Panc1 (cell line): ENCODE results near the gene TFAP2B.

Experiments used
- POLR2AphosphoS5 ChIP-seq: IDR thresholded peaks from 2 replicates; pipeline ENCODE4 v1.6.1; 2012; ENCODE audit warnings: mild to moderate bottlenecking, low read depth, low read length, moderate library complexity
- TF ChIP-seq, protein P1 (sequence below): fragments of 450-650 bp; IDR thresholded peaks from 2 replicates; pipeline ENCODE4 v1.5.1; 2017; ENCODE audit warnings: mild to moderate bottlenecking
- TF ChIP-seq, protein P2 (sequence below), 2 experiments: IDR thresholded peaks; 2 replicates each; pipeline ENCODE4 v1.6.1; 2011 to 2012; ENCODE audit warnings: low read depth in 2 of 2, control low read depth in 1 of 2, low read length in 1 of 2, mild to moderate bottlenecking in 1 of 2, moderate library complexity in 1 of 2; ENCODE audit not compliant: insufficient read depth in 1 of 2

DNA sequence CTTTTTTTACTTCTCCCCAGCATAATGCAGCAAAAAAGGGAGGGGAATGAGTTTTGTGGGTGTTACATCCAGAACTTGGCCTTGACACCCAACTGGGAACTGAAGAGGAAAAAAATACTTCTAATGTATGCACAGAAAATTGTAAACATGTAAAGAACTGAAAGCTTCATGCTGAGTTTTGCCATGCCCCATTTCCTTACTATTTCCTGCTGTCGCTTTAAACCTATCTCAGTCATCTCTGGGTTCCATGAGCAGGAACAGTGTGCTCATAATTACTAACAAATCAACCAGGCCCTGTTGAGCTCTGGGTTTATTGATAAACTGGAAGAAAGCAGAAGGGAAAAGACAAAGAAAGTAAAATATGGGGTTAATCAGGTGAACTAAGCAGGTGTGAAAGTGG is 14.2 kb downstream of the TFAP2B start:
- TF ChIP-seq, protein P1, sequence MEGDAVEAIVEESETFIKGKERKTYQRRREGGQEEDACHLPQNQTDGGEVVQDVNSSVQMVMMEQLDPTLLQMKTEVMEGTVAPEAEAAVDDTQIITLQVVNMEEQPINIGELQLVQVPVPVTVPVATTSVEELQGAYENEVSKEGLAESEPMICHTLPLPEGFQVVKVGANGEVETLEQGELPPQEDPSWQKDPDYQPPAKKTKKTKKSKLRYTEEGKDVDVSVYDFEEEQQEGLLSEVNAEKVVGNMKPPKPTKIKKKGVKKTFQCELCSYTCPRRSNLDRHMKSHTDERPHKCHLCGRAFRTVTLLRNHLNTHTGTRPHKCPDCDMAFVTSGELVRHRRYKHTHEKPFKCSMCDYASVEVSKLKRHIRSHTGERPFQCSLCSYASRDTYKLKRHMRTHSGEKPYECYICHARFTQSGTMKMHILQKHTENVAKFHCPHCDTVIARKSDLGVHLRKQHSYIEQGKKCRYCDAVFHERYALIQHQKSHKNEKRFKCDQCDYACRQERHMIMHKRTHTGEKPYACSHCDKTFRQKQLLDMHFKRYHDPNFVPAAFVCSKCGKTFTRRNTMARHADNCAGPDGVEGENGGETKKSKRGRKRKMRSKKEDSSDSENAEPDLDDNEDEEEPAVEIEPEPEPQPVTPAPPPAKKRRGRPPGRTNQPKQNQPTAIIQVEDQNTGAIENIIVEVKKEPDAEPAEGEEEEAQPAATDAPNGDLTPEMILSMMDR: no peak
- no peak for TF ChIP-seq POLR2AphosphoS5
- TF ChIP-seq, protein P2, sequence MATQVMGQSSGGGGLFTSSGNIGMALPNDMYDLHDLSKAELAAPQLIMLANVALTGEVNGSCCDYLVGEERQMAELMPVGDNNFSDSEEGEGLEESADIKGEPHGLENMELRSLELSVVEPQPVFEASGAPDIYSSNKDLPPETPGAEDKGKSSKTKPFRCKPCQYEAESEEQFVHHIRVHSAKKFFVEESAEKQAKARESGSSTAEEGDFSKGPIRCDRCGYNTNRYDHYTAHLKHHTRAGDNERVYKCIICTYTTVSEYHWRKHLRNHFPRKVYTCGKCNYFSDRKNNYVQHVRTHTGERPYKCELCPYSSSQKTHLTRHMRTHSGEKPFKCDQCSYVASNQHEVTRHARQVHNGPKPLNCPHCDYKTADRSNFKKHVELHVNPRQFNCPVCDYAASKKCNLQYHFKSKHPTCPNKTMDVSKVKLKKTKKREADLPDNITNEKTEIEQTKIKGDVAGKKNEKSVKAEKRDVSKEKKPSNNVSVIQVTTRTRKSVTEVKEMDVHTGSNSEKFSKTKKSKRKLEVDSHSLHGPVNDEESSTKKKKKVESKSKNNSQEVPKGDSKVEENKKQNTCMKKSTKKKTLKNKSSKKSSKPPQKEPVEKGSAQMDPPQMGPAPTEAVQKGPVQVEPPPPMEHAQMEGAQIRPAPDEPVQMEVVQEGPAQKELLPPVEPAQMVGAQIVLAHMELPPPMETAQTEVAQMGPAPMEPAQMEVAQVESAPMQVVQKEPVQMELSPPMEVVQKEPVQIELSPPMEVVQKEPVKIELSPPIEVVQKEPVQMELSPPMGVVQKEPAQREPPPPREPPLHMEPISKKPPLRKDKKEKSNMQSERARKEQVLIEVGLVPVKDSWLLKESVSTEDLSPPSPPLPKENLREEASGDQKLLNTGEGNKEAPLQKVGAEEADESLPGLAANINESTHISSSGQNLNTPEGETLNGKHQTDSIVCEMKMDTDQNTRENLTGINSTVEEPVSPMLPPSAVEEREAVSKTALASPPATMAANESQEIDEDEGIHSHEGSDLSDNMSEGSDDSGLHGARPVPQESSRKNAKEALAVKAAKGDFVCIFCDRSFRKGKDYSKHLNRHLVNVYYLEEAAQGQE (IDR thresholded peaks at IDR 0.05; ENCODE audit: insufficient read depth in 1 of 2, low read depth in 2 of 2, low read length in 1 of 2): no peak
